ENCODE data around the gene SETD3. TPM values are rescaled to one million over a fixed set of nuclear protein-coding genes. Genes with fewer than 3 reads are reported as not detected.

Gene SETD3
- 19.0 TPM for polyA plus RNA-seq (2012; ENCODE audit: low read depth, missing spikeins)

GRCh38 chr14:99479906-99480869 lies at the start of gene SETD3:
Gene SETD3, minus strand, starts transcription at chr14:99480859. Its CDS starts 15,054 bp downstream, at chr14:99465805.
- DNase-seq (ENCODE audit: insufficient read length, low spot score) (peak; percentile 19), FAIRE-seq (peak; percentile 79)
- TF ChIP-seq POLR2A (IDR thresholded peaks at IDR 0.05; ENCODE audit: low read depth, low read length): no peak
- no peak for TF ChIP-seq POU2F2 (IDR thresholded peaks at IDR 0.05; ENCODE audit: low read depth, low read length)
- TF ChIP-seq PAX5 (IDR thresholded peaks at IDR 0.05; ENCODE audit: insufficient read depth, low read length, severe bottlenecking): no peak
- TF ChIP-seq TAF1 (IDR thresholded peaks at IDR 0.05; ENCODE audit: low read depth, low read length): no peak
- TF ChIP-seq SPI1 (IDR thresholded peaks at IDR 0.05; ENCODE audit: low read depth, low read length): no peak
- no peak for TF ChIP-seq POLR2AphosphoS5 (IDR thresholded peaks at IDR 0.05; ENCODE audit: low read depth, low read length)

GRCh38 chr14:99529899-99530298 lies 49.2 kb upstream of the SETD3 start:
- no peak for FAIRE-seq

GRCh38 chr14:99527427-99528076 lies 46.9 kb upstream of the SETD3 start:
- DNase-seq (ENCODE audit: insufficient read length, low spot score) (no peak), FAIRE-seq (no peak)
- TF ChIP-seq POLR2A (IDR thresholded peaks at IDR 0.05; ENCODE audit: low read depth, low read length) (no peak), POU2F2 (IDR thresholded peaks at IDR 0.05; ENCODE audit: low read depth, low read length) (no peak), TAF1 (IDR thresholded peaks at IDR 0.05; ENCODE audit: low read depth, low read length) (no peak), POLR2AphosphoS5 (IDR thresholded peaks at IDR 0.05; ENCODE audit: low read depth, low read length) (no peak), PAX5 (IDR thresholded peaks at IDR 0.05; ENCODE audit: insufficient read depth, low read length, severe bottlenecking) (no peak), SPI1 (IDR thresholded peaks at IDR 0.05; ENCODE audit: low read depth, low read length) (no peak)

More at GRCh38 chr14:99529899-99530298, 49.2 kb upstream of the SETD3 start:
- no peak for DNase-seq (ENCODE audit: insufficient read length, low spot score)
- TF ChIP-seq POU2F2 (IDR thresholded peaks at IDR 0.05; ENCODE audit: low read depth, low read length) (no peak), POLR2A (IDR thresholded peaks at IDR 0.05; ENCODE audit: low read depth, low read length) (no peak), PAX5 (IDR thresholded peaks at IDR 0.05; ENCODE audit: insufficient read depth, low read length, severe bottlenecking) (no peak), TAF1 (IDR thresholded peaks at IDR 0.05; ENCODE audit: low read depth, low read length) (no peak), POLR2AphosphoS5 (IDR thresholded peaks at IDR 0.05; ENCODE audit: low read depth, low read length) (no peak), SPI1 (IDR thresholded peaks at IDR 0.05; ENCODE audit: low read depth, low read length) (no peak)

GRCh38 chr14:99527026-99527425 lies 46.4 kb upstream of the SETD3 start:
- TF ChIP-seq TAF1 (IDR thresholded peaks at IDR 0.05; ENCODE audit: low read depth, low read length) (no peak), POU2F2 (IDR thresholded peaks at IDR 0.05; ENCODE audit: low read depth, low read length) (no peak), POLR2AphosphoS5 (IDR thresholded peaks at IDR 0.05; ENCODE audit: low read depth, low read length) (no peak), POLR2A (IDR thresholded peaks at IDR 0.05; ENCODE audit: low read depth, low read length) (no peak), PAX5 (IDR thresholded peaks at IDR 0.05; ENCODE audit: insufficient read depth, low read length, severe bottlenecking) (no peak), SPI1 (IDR thresholded peaks at IDR 0.05; ENCODE audit: low read depth, low read length) (no peak)
- no peak for DNase-seq (ENCODE audit: insufficient read length, low spot score)
- no peak for FAIRE-seq

GRCh38 chr14:99525699-99526080 lies 45.0 kb upstream of the SETD3 start:
- DNase-seq (ENCODE audit: insufficient read length, low spot score): no peak
- TF ChIP-seq TAF1 (IDR thresholded peaks at IDR 0.05; ENCODE audit: low read depth, low read length) (no peak), POLR2AphosphoS5 (IDR thresholded peaks at IDR 0.05; ENCODE audit: low read depth, low read length) (no peak), PAX5 (IDR thresholded peaks at IDR 0.05; ENCODE audit: insufficient read depth, low read length, severe bottlenecking) (no peak), POLR2A (IDR thresholded peaks at IDR 0.05; ENCODE audit: low read depth, low read length) (no peak), POU2F2 (IDR thresholded peaks at IDR 0.05; ENCODE audit: low read depth, low read length) (no peak), SPI1 (IDR thresholded peaks at IDR 0.05; ENCODE audit: low read depth, low read length) (no peak)
- FAIRE-seq: no peak

- DNase-seq (ENCODE audit: insufficient read length, low spot score): no peak
- TF ChIP-seq PAX5 (IDR thresholded peaks at IDR 0.05; ENCODE audit: insufficient read depth, low read length, severe bottlenecking) (no peak), SPI1 (IDR thresholded peaks at IDR 0.05; ENCODE audit: low read depth, low read length) (no peak), POU2F2 (IDR thresholded peaks at IDR 0.05; ENCODE audit: low read depth, low read length) (no peak), POLR2AphosphoS5 (IDR thresholded peaks at IDR 0.05; ENCODE audit: low read depth, low read length) (no peak), POLR2A (IDR thresholded peaks at IDR 0.05; ENCODE audit: low read depth, low read length) (no peak), TAF1 (IDR thresholded peaks at IDR 0.05; ENCODE audit: low read depth, low read length) (no peak)
- no peak for FAIRE-seq
These were observed 44.4 kb upstream of the SETD3 start for GRCh38 chr14:99524804-99525698.

GRCh38 chr14:99524091-99524661 lies 43.5 kb upstream of the SETD3 start:
- no peak for DNase-seq (ENCODE audit: insufficient read length, low spot score)
- no peak for FAIRE-seq
- TF ChIP-seq PAX5 (IDR thresholded peaks at IDR 0.05; ENCODE audit: insufficient read depth, low read length, severe bottlenecking) (no peak), POU2F2 (IDR thresholded peaks at IDR 0.05; ENCODE audit: low read depth, low read length) (no peak), POLR2A (IDR thresholded peaks at IDR 0.05; ENCODE audit: low read depth, low read length) (no peak), POLR2AphosphoS5 (IDR thresholded peaks at IDR 0.05; ENCODE audit: low read depth, low read length) (no peak), SPI1 (IDR thresholded peaks at IDR 0.05; ENCODE audit: low read depth, low read length) (no peak), TAF1 (IDR thresholded peaks at IDR 0.05; ENCODE audit: low read depth, low read length) (no peak)

- TF ChIP-seq POLR2A (IDR thresholded peaks at IDR 0.05; ENCODE audit: low read depth, low read length): no peak
- DNase-seq (ENCODE audit: insufficient read length, low spot score) (no peak), FAIRE-seq (no peak)
These were observed 43.0 kb upstream of the SETD3 start for GRCh38 chr14:99523704-99524055.
